Lower leg skin (tissue), 4 donors: ENCODE results near the gene RILPL2. TPM values are rescaled to one million over a fixed set of nuclear protein-coding genes. Genes with fewer than 3 reads are reported as not detected.
"Not testable (repeated sequence)": the region's sequence is repeated elsewhere in the genome, so short reads cannot be mapped to it uniquely, and the experiment has no call there.

Source experiments
- DNase-seq, 2 donors: peaks; one replicate each; pipeline ENCODE4 v3.0.0-alpha.2; 2019; ENCODE audit warnings: low spot score in 2 of 2
- H3K4me3 ChIP-seq: fragments of 200-600 bp; sonication (generic); 2 replicates; pipeline ENCODE4 v1.5.1; 2017; ENCODE audit warnings: mild to moderate bottlenecking, low read depth; ENCODE audit not compliant: poor library complexity, severe bottlenecking
- POLR2A ChIP-seq, 2 donors: fragments of 450-650 bp; IDR thresholded peaks; one replicate each; pipeline ENCODE4 v1.6.1; 2016 to 2017; ENCODE audit warnings: antibody characterized with exemption in 2 of 2, mild to moderate bottlenecking in 1 of 2, moderate library complexity in 1 of 2
- WGBS, 2 donors: methylation state at CpG; one replicate each; pipeline ENCODE4 v1.1.5; 2018; 5-methylcytosine and 5-hydroxymethylcytosine counted together
- intact Hi-C: fragments of 100-400 bp; cut with DNase I; formaldehyde crosslinking; loops from one replicate; pipeline ENCODE4 v1.15.0; 2023; ENCODE audit warnings: low total_unique reads
- total RNA-seq, 4 donors: library from RNA; depleted of rRNA; stranded (reverse); fragments of >200 nt; gene quantifications; one replicate each; pipeline ENCODE4 v1.1.0, GENCODE V29; 2016
- TF ChIP-seq, protein P1 (sequence below), 3 donors: fragments of 450-650 bp; IDR thresholded peaks; one replicate each; pipeline ENCODE4 v1.5.1; 2016; ENCODE audit warnings: antibody characterized with exemption in 3 of 3, mild to moderate bottlenecking in 3 of 3, moderate library complexity in 2 of 3

The RILPL2 gene
- total RNA-seq, 4 donors from 2014 or later: 2.8 to 5.6 (median 4.2) TPM

GRCh38 chr12:123421314-123421713 lies 15.2 kb downstream of the RILPL2 start:
- TF ChIP-seq, protein P1, sequence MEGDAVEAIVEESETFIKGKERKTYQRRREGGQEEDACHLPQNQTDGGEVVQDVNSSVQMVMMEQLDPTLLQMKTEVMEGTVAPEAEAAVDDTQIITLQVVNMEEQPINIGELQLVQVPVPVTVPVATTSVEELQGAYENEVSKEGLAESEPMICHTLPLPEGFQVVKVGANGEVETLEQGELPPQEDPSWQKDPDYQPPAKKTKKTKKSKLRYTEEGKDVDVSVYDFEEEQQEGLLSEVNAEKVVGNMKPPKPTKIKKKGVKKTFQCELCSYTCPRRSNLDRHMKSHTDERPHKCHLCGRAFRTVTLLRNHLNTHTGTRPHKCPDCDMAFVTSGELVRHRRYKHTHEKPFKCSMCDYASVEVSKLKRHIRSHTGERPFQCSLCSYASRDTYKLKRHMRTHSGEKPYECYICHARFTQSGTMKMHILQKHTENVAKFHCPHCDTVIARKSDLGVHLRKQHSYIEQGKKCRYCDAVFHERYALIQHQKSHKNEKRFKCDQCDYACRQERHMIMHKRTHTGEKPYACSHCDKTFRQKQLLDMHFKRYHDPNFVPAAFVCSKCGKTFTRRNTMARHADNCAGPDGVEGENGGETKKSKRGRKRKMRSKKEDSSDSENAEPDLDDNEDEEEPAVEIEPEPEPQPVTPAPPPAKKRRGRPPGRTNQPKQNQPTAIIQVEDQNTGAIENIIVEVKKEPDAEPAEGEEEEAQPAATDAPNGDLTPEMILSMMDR (IDR thresholded peaks at IDR 0.05): no peak
- no peak for TF ChIP-seq POLR2A (IDR thresholded peaks at IDR 0.05)
- no peak overlapping the region for H3K4me3 ChIP-seq
- WGBS, 2 donors: 95 to 100% methylated on average over 2 of the region's 2 CpGs
- no peak for DNase-seq
- intact Hi-C loops: no loop called here

DNA sequence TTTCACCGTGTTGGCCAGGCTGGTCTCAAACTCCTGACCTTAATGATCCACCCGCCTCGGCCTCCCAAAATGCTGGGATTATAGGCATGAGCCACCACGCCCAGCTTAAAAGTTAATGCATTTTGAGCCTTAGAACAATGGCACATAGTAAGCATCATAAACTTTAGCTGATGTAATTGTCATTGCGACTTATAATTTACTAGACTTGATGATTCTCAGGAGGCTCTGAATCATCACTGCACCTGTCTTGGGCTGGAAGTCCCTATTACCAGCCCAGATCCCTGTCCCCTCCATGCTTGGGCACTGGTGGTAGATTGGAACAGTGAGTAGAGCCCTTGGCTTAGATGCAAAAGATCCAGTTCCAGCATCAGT lies 26.5 kb downstream of the RILPL2 start:
- no peak for DNase-seq
- no peak overlapping the region for H3K4me3 ChIP-seq
- WGBS, 2 donors: 91 to 93% methylated on average over 5 of the region's 5 CpGs
- intact Hi-C loops: no loop called here
- no peak for TF ChIP-seq POLR2A (IDR thresholded peaks at IDR 0.05)
- TF ChIP-seq, protein P1 (IDR thresholded peaks at IDR 0.05): no peak

DNA sequence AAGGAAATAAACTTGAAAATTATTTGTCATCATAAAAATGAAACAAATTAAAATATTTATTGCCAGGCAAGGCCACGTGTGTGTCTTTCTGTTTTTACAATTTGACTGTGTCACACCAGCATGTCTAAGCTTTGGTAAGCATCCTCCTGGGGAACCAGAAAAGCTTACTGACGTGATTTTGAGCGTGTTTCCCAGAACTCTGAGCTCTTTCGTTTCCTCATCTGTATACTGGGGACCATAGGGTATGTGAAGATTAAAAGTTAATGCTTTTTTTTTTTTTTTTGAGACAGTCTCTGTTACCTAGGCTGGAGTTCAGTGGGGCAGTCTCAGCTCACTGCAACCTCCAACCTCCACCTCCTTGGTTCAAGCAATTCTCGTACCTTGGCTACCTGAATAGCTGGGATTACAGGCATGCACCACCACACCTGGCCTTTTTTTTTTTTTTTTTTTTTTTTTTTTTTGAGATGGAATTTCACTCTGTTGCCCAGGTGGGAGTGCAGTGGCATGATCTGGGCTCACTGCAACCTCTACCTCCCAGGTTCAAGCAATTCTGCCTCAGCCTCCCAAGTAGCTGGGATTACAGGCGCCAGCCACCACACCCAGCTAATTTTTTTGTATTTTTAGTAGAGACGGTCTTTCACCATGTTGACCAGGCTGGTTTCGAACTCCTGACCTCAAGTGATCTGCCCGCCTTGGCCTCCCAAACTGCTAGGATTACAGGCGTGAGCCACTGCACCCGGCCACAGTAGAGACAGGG lies 27.0 kb downstream of the RILPL2 start:
- DNase-seq, intact Hi-C loops, H3K4me3 ChIP-seq: not testable (repeated sequence)
- WGBS, 2 donors: 85 to 87% methylated on average over 11 of the region's 11 CpGs

DNA sequence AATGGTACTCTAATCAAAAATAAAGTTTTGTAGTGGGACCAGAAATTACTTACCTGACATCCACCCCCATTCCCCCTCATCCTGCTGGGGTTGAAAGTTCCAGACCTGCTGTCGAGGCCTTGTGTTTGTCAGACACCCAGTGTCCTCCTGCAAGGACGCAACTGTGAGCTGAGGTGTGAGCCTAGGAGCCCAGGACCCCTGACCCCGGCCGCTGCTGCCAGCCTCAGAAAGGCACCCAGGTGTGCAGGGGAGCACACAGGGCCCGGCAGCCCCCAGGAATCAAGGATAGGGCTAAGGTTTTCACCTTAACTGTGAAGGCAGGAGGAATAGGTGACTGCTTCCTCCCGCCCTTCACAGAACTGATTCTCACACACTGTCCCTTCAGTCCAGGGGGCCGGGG lies 27.9 kb downstream of the RILPL2 start:
- DNase-seq: not testable (repeated sequence)
- 90 to 94% methylated on average over 7 of the region's 7 CpGs for WGBS, 2 donors

GRCh38 chr12:123407934-123408333 lies 28.6 kb downstream of the RILPL2 start:
- DNase-seq, intact Hi-C loops, H3K4me3 ChIP-seq: not testable (repeated sequence)
- 63 to 72% methylated on average over 15 of the region's 15 CpGs for WGBS, 2 donors

More for the DNA sequence above, 27.9 kb downstream of the RILPL2 start:
- intact Hi-C loops, H3K4me3 ChIP-seq: not testable (repeated sequence)

DNA sequence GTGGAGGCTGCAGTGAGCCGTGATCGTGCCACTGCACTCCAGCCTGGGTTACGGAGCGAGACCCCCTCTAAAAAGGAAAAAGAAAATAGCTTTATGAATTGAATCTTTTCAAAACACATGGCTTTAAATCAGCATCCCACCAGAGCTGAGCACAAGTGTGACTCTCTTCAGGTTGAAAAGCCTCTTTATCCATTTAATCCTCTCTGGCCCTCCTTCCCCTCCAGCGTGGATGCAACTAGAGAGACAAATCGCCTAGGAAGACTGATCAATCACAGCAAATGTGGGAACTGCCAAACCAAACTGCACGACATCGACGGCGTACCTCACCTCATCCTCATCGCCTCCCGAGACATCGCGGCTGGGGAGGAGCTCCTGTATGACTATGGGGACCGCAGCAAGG lies 29.2 kb downstream of the RILPL2 start:
- intact Hi-C loops, DNase-seq, H3K4me3 ChIP-seq: not testable (repeated sequence)
- 93% methylated on average over 14 to 15 of the region's 15 CpGs for WGBS, 2 donors

DNA sequence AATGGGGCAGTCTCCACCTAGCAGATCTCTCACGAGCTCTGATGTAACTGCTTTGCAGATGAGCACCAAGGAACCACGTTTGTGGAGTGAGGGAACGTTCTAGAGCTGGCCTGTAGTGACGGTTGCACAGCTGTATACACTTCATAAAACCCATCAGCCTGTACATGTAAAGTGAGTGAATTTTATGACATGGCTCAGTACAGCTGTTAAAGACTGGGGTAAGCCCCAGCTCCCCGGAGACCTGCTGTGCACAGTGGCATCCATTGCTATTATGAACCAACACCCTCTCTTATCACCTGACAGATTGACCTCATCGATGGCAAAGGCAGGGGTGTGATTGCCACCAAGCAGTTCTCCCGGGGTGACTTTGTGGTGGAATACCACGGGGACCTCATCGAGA lies 31.9 kb downstream of the RILPL2 start:
- DNase-seq: no peak
- TF ChIP-seq, protein P1 (IDR thresholded peaks at IDR 0.05): no peak
- no peak for TF ChIP-seq POLR2A (IDR thresholded peaks at IDR 0.05)
- WGBS, 2 donors: 89 to 94% methylated on average over 9 of the region's 9 CpGs
- intact Hi-C loops: no loop called here
- no peak overlapping the region for H3K4me3 ChIP-seq
